GM13976 (cell line): ENCODE measurements around the gene ZNF367.

ENCODE experiments used
- DNase-seq: peaks from one replicate; pipeline ENCODE4 v3.0.0; 2012; ENCODE audit warnings: low spot score
- in situ Hi-C: fragments of 300-500 bp; cut with MboI; formaldehyde crosslinking; loops from one replicate; pipeline ENCODE4 v1.12.0; 2022; ENCODE audit warnings: low sequenced_read_pairs, mixed read lengths, inconsistent platforms; ENCODE audit not compliant: unreplicated experiment
- TF ChIP-seq, protein P1 (sequence below): IDR thresholded peaks from 2 replicates; pipeline ENCODE4 v1.5.1; 2012; ENCODE audit warnings: borderline replicate concordance, mild to moderate bottlenecking; ENCODE audit not compliant: insufficient read depth; ENCODE audit errors: extremely low read depth, missing control alignments, control extremely low read depth

Gene ZNF367

DNA sequence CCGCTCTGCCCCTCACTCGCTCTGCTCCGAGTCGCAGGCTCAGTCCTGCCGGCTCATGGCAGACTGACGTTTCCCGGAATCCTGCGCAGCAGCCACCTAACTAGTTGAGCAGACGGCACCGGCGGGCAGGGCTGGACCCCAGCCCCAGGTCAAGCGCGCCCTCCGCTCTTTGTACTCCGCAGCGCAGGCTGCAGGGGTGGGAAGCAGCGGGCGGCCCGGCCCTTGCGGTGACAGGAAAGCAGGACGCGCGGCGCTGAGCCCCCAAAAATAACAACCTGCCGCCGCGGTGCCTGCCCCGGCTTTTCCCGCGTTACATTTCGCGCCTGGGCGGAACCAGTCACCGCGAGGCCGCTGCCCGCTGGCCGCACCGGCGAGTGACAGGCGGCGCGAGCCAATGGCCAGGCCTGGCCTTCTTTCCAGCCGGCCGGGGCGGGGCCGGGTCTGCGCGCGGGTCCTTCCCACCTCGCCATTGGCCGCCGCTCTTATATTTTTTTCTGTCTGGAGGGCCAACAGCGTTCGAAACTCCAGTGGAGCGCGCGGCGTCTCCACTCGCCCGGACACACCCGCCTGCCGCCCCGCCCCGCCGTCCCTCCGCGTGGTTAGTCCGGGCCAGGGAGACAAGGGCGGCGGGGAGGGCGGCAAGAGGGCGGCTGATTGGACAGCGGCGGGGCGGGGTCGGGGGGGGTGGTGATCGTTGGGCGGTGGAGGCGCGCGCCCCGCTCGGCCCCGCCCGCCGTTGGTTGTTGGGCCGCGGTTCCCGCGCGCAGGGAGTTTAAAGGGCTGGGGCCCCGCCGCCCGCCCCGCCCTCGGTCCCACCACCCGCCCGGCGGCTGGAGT lies at the start of gene ZNF367:
Gene ZNF367 (minus strand): TSS at position 288 of the 837 bp plus-strand sequence. CDS start 338 bp downstream, outside the sequence.
- peak; percentile 94 for DNase-seq
- TF ChIP-seq, protein P1, sequence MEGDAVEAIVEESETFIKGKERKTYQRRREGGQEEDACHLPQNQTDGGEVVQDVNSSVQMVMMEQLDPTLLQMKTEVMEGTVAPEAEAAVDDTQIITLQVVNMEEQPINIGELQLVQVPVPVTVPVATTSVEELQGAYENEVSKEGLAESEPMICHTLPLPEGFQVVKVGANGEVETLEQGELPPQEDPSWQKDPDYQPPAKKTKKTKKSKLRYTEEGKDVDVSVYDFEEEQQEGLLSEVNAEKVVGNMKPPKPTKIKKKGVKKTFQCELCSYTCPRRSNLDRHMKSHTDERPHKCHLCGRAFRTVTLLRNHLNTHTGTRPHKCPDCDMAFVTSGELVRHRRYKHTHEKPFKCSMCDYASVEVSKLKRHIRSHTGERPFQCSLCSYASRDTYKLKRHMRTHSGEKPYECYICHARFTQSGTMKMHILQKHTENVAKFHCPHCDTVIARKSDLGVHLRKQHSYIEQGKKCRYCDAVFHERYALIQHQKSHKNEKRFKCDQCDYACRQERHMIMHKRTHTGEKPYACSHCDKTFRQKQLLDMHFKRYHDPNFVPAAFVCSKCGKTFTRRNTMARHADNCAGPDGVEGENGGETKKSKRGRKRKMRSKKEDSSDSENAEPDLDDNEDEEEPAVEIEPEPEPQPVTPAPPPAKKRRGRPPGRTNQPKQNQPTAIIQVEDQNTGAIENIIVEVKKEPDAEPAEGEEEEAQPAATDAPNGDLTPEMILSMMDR, result no peak
- in situ Hi-C loops, result no loop called here

DNA sequence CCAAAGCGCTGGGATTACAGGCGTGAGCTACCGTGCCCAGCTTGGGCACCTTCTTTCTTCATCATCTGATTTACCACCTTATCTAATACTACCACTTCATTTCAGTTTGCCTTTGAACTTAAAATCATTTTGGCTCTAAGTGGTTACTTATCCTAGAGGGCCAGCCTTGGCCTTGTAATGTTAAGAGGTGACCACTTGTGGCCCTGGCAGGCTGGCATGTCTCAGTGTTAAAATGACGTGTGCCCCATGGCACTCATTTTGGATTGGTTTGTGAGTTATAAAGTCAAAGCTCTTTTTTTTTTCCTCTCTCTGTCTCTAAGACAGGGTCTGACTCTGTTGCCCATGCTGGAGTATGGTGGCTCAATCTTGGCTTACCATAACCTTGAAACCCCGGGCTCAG lies 49.6 kb upstream of the ZNF367 start:
- no peak for DNase-seq
- in situ Hi-C loops, result no loop called here
- TF ChIP-seq, protein P1, result no peak

DNA sequence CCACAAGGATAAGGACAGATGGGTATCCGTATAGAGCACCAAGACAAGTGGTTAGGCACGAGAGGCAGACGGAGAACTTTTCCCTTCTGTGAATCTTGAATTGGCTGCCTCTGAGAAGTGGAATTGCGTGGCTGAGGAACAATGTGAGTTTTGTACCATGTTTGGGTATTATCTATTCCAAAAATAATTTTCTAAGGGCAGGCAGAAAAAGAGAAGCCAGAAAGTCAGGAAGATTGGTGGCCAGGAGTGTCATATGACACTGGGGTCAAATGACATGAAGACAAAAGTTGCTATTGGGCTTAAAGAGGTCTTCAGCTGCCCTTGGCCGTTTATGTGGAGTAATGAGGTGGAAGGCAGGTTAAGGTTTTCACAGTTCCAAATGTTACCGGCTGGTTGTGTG lies 46.3 kb upstream of the ZNF367 start:
- TF ChIP-seq, protein P1, result no peak
- DNase-seq, result no peak
- in situ Hi-C loops, result no loop called here

DNA sequence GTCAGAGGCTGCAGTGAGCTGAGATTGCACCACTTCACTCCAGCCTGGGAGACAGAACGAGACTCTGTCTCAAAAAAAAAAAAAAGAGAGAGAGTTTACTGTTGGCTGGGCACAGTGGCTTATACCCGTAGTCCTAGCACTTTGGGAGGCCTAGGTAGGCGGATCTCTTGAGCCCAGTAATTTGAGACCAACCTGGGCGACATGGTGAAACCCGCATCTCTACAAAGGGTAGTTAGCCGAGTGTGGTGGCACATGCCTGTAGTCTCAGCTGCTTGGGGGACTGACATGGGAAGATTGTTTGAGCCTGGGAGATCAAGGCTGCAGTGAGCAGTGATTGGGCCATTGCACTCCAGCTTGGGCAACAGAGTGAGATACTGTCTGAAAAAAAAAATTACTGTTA lies 44.4 kb upstream of the ZNF367 start:
- in situ Hi-C loops, result no loop called here
- DNase-seq, result no peak
- TF ChIP-seq, protein P1, result no peak

DNA sequence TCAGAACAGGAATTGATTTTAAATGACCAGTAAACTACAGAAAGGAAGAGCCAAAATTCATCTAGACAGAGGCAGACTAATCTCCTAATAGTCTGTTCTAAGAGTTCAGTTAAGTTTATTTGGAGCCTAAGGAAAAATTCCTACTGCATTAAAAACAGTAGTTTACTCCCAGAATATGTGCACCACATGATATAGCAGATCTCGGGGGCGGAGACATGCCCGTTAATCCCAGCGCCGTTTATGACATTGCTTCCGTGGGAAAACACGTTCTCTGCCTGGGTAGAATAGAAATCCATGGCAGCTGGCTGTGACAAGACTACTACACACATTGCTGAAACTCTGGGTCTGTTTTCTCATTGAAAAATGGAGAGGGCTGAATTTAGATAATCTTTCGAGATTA lies 43.2 kb upstream of the ZNF367 start:
- in situ Hi-C loops, result no loop called here

DNA sequence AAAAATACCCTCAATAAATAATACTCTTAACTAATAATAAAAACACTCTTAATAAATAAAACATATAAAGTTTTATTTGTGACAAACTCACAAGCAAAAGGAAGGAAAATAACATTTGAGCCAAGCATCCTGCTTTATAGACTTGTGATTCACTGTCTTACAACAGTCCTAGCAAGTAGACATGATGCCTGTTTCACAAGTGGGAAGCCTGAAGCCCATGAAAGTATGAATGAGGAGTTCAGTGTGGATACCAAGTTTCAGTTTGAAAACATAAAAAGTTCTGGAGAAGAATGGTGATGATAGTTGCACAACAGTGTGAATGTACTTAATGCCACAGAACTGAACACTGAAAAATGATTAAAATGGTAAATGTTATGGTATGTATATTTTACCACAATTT lies 42.7 kb upstream of the ZNF367 start:
- TF ChIP-seq, protein P1, result no peak
- no peak for DNase-seq
- in situ Hi-C loops, result no loop called here

More for the DNA sequence above, 43.2 kb upstream of the ZNF367 start:
- TF ChIP-seq, protein P1, result no peak
- DNase-seq, result no peak
